Caco-2 (cell line): Measurements from ENCODE around the gene MPP3. TPM values are rescaled to one million over a fixed set of nuclear protein-coding genes. Genes with fewer than 3 reads are reported as not detected.

Experiments used
- BruUV-seq: library from RNA; stranded (reverse); fragments of 400-500 nt; replicated peaks from 2 replicates; lab custom pipeline; 2021; lab: Mats Ljungman, UMichigan
- CTCF ChIA-PET: fragments of 300-600 bp; sonication (Branson Sonifier 250); formaldehyde crosslinking; loops from one replicate; lab custom pipeline; 2022; ENCODE audit warnings: antibody characterized with exemption; lab: Charles Lee
- POLR2A ChIA-PET: fragments of 300-600 bp; sonication (Branson Sonifier 250); formaldehyde crosslinking; loops from one replicate; lab custom pipeline; 2022; ENCODE audit warnings: antibody characterized with exemption; lab: Charles Lee
- DNase-seq, 2 experiments: peaks; one replicate each; pipeline versions ENCODE4 v3.0.0 to v3.0.0-alpha.2; 2020 to 2022
- H3K27me3 ChIP-seq: replicated peaks from 2 replicates; pipeline ENCODE4 v1.6.0; 2011; ENCODE audit warnings: low read length; ENCODE audit not compliant: control insufficient read depth, insufficient read depth
- H3K36me3 ChIP-seq: 2 replicates; pipeline ENCODE4 v1.5.1; 2011; ENCODE audit warnings: low read length; ENCODE audit not compliant: control insufficient read depth, insufficient read depth
- H3K4me1 ChIP-seq: fragments of 250-450 bp; sonication (Bioruptor Pico); 2 replicates; pipeline ENCODE4 v1.5.1; 2020; ENCODE audit warnings: mild to moderate bottlenecking
- H3K4me3 ChIP-seq: 2 replicates; pipeline ENCODE4 v1.5.1; 2011; ENCODE audit warnings: low read depth, mild to moderate bottlenecking, control low read depth, low read length
- H3K9me3 ChIP-seq: fragments of 250-450 bp; sonication (Bioruptor Pico); 2 replicates; pipeline ENCODE4 v1.5.1; 2020; ENCODE audit warnings: mild to moderate bottlenecking, moderate library complexity
- H3K27ac Mint-ChIP-seq: one replicate; pipeline ENCODE4 v1.8.0; 2022; ENCODE audit warnings: mixed read lengths; ENCODE audit not compliant: unreplicated experiment
- H3K27me3 Mint-ChIP-seq: one replicate; pipeline ENCODE4 v1.8.0; 2022; ENCODE audit warnings: mixed read lengths; ENCODE audit not compliant: insufficient read depth, unreplicated experiment
- H3K36me3 Mint-ChIP-seq: one replicate; pipeline ENCODE4 v1.8.0; 2022; ENCODE audit warnings: mild to moderate bottlenecking, mixed read lengths; ENCODE audit not compliant: insufficient read depth, unreplicated experiment
- H3K4me1 Mint-ChIP-seq: one replicate; pipeline ENCODE4 v1.8.0; 2022; ENCODE audit warnings: low read depth, mixed read lengths; ENCODE audit not compliant: unreplicated experiment
- H3K4me3 Mint-ChIP-seq: one replicate; pipeline ENCODE4 v1.8.0; 2022; ENCODE audit warnings: mild to moderate bottlenecking, moderate library complexity, mixed read lengths; ENCODE audit not compliant: unreplicated experiment
- H3K9me3 Mint-ChIP-seq: one replicate; pipeline ENCODE4 v1.8.0; 2022; ENCODE audit warnings: mixed read lengths; ENCODE audit not compliant: unreplicated experiment
- CTCF ChIP-seq, 2 experiments: fragments of 200-600 bp in 1 of 2; IDR thresholded peaks; 1 replicate in 1 of 2; 2 replicates in 1 of 2; pipeline versions ENCODE4 v1.5.1 to v1.8.0; 2011 to 2022; ENCODE audit warnings: antibody characterized with exemption in 1 of 2, control low read depth in 1 of 2, inconsistent platforms in 1 of 2, low read depth in 1 of 2, low read length in 1 of 2, mild to moderate bottlenecking in 1 of 2, moderate library complexity in 1 of 2; ENCODE audit not compliant: insufficient read depth in 1 of 2, severe bottlenecking in 1 of 2, unreplicated experiment in 1 of 2
- intact Hi-C: fragments of 100-400 bp; cut with micrococcal nuclease; formaldehyde crosslinking; loops from one replicate; pipeline ENCODE4 v1.10.0; 2022; ENCODE audit not compliant: unreplicated experiment
- total RNA-seq: library from RNA; stranded (reverse); gene quantifications from 2 replicates; pipeline ENCODE4 v1.2.3, GENCODE V29; 2022

Gene MPP3
- total RNA-seq, 1 experiment from 2014 or later = 7.9 TPM

DNA sequence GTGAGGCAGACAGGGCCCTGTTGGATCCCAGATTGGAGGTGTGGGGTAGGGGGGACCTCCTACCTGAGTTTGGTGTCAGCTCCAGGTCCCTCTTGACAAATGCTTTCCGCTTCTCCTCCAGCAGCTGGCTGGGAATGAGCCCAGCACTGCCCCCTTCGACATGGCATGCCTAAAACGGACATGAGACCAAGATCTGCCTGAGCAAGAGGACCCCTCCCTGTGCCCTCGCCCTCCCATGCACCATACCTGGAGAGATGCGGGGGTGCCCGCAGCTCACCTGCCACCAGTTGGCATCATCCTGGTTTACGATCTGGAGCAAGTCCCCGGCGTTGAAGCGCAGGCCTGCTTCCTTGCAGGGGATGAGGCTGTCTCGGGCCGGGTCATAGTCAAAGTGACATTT lies 48.2 kb upstream of the MPP3 start:
- CTCF ChIA-PET = interaction anchor here (0.6 to 0.9 kb wide), 5 partner anchors 26 to 688 kb away, joined by 3 to 6 read pairs (median 3); partner anchors contain the start of gene MPP2
- no peaks in the 10 kb centered on the region for H3K9me3 ChIP-seq
- H3K27me3 ChIP-seq = no peaks in the 10 kb centered on the region
- Mint-ChIP-seq H3K27me3 (peaks cover 2% of the 10 kb centered on the region), H3K4me3 (no peak overlapping the region), H3K36me3 (no peaks in the 10 kb centered on the region), H3K9me3 (no peaks in the 10 kb centered on the region), H3K4me1 (peaks cover 8% of the 10 kb centered on the region), H3K27ac (no peak overlapping the region)
- H3K4me3 ChIP-seq = no peak overlapping the region
- no TSS peak for BruUV-seq
- intact Hi-C loops = no loop called here
- no peak for TF ChIP-seq CTCF (IDR thresholded peaks at IDR 0.05; ENCODE audit: insufficient read depth in 1 of 2, low read depth in 1 of 2, low read length in 1 of 2, severe bottlenecking in 1 of 2, unreplicated experiment in 1 of 2)
- peaks cover 11% of the 10 kb centered on the region for H3K4me1 ChIP-seq
- no peaks in the 10 kb centered on the region; the same call in 1 of the 2 replicates for H3K36me3 ChIP-seq
- no peak for DNase-seq
- POLR2A ChIA-PET = no interaction called here

DNA sequence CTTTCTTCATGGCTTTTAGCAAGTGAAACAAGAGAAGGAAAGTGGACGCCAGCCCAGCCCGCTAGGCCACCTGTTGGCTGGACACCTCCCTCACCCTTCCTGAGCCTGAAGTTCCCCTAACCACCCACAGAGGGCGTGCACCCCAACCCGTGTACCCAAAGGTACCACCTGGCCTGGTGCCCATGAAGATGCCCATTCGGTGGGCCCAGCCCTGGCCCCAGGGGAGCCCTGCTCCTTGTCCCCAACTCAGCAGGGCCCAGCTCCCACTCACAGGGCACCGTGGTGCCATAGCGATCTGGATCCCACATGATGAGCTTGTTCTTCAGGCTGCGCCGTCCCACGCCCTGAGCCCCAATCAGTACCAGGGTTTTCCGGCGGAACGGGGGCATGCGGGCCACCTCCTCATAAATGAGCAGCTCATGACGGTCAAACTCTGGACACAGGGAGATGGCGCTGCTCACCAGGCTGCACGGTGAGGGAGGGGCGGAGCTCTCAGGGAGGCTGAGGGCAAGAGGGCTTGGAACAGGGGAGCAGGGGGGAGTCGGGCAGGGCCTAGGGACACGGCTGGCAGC lies 47.6 kb upstream of the MPP3 start:
- Histone ChIP-seq H3K27me3 (no peaks in the 10 kb centered on the region), H3K4me3 (no peak overlapping the region), H3K4me1 (peaks cover 10% of the 10 kb centered on the region), H3K36me3 (no peaks in the 10 kb centered on the region; the same call in 1 of the 2 replicates), H3K9me3 (no peaks in the 10 kb centered on the region)
- no peaks in the 10 kb centered on the region for H3K9me3 Mint-ChIP-seq
- H3K27ac Mint-ChIP-seq = no peak overlapping the region
- CTCF ChIA-PET = interaction anchor here (0.6 to 0.9 kb wide), 5 partner anchors 26 to 688 kb away, joined by 3 to 6 read pairs (median 3); partner anchors contain the start of gene MPP2
- H3K4me3 Mint-ChIP-seq = no peak overlapping the region
- DNase-seq = peak in 1 of 2 experiments; percentile 63
- POLR2A ChIA-PET = no interaction called here
- H3K4me1 Mint-ChIP-seq = peaks cover 8% of the 10 kb centered on the region
- TF ChIP-seq CTCF (IDR thresholded peaks at IDR 0.05; ENCODE audit: insufficient read depth in 1 of 2, low read depth in 1 of 2, low read length in 1 of 2, severe bottlenecking in 1 of 2, unreplicated experiment in 1 of 2) = peak; percentile 76 to 84
- H3K27me3 Mint-ChIP-seq = peaks cover 2% of the 10 kb centered on the region
- H3K36me3 Mint-ChIP-seq = no peaks in the 10 kb centered on the region
- BruUV-seq = no TSS peak
- intact Hi-C loops = no loop called here

GRCh38 chr17:43879723-43880419 lies 46.9 kb upstream of the MPP3 start:
- Histone ChIP-seq H3K36me3 (no peaks in the 10 kb centered on the region; the same call in 1 of the 2 replicates), H3K4me3 (no peak overlapping the region), H3K27me3 (no peaks in the 10 kb centered on the region), H3K4me1 (peaks cover 10% of the 10 kb centered on the region), H3K9me3 (no peaks in the 10 kb centered on the region)
- POLR2A ChIA-PET = no interaction called here
- intact Hi-C loops = loop anchor here (2.0 to 5.0 kb wide), 3 partner anchors 21 to 62 kb away; partner anchors contain the start of gene PPY
- H3K27ac Mint-ChIP-seq = no peak overlapping the region
- no peaks in the 10 kb centered on the region for H3K9me3 Mint-ChIP-seq
- H3K27me3 Mint-ChIP-seq = no peaks in the 10 kb centered on the region
- no peak for DNase-seq
- CTCF ChIA-PET = interaction anchor here (0.6 kb wide), 1 partner anchor 205 kb away, joined by 3 read pairs; no protein-coding TSS in a partner anchor
- no peaks in the 10 kb centered on the region for H3K36me3 Mint-ChIP-seq
- peaks cover 8% of the 10 kb centered on the region for H3K4me1 Mint-ChIP-seq
- no TSS peak for BruUV-seq
- H3K4me3 Mint-ChIP-seq = no peak overlapping the region
- TF ChIP-seq CTCF (IDR thresholded peaks at IDR 0.05; ENCODE audit: insufficient read depth in 1 of 2, low read depth in 1 of 2, low read length in 1 of 2, severe bottlenecking in 1 of 2, unreplicated experiment in 1 of 2) = no peak
